NCI-H128 (cell line): ENCODE data around the gene ONECUT3.
A peak's percentile ranks its signal among the peaks of the same experiment; 100 is the strongest.
"Not testable (repeated sequence)": the region's sequence is repeated elsewhere in the genome, so short reads cannot be mapped to it uniquely, and the experiment has no call there.

Experiments used
- DNase-seq: peaks from one replicate; lab custom pipeline; 2025; ENCODE audit not compliant: unreplicated experiment; lab: John Stamatoyannopoulos, UW

ONECUT3 gene

GRCh38 chr19:1790054-1790792 lies 36.9 kb downstream of the ONECUT3 start:
- DNase-seq, result no peak

GRCh38 chr19:1791879-1792278 lies 38.6 kb downstream of the ONECUT3 start:
- DNase-seq, result no peak

- no peak for DNase-seq
Measured at GRCh38 chr19:1794424-1795172, 41.3 kb downstream of the ONECUT3 start.

- DNase-seq, result no peak
Measured at GRCh38 chr19:1796395-1797142, 43.3 kb downstream of the ONECUT3 start.

- not testable (repeated sequence) for DNase-seq
Measured at GRCh38 chr19:1797313-1797712, 44.0 kb downstream of the ONECUT3 start.

- DNase-seq, result no peak
Measured at GRCh38 chr19:1799695-1800342, 46.5 kb downstream of the ONECUT3 start.

- no peak for DNase-seq
Measured at GRCh38 chr19:1804858-1805257, 51.6 kb downstream of the ONECUT3 start.

- no peak for DNase-seq
Measured at GRCh38 chr19:1805401-1806183, 52.3 kb downstream of the ONECUT3 start.

- no peak for DNase-seq
Measured at GRCh38 chr19:1806184-1807029, 53.1 kb downstream of the ONECUT3 start.

- DNase-seq, result no peak
Measured at GRCh38 chr19:1807030-1807694, 53.9 kb downstream of the ONECUT3 start.

GRCh38 chr19:1807695-1808394 lies 54.5 kb downstream of the ONECUT3 start:
- DNase-seq, result no peak

GRCh38 chr19:1808395-1808731 lies 55.1 kb downstream of the ONECUT3 start:
- DNase-seq, result no peak

GRCh38 chr19:1809678-1810077 lies 56.4 kb downstream of the ONECUT3 start:
- no peak for DNase-seq

GRCh38 chr19:1810439-1811160 lies 57.3 kb downstream of the ONECUT3 start:
- DNase-seq, result no peak

- no peak for DNase-seq
Measured at GRCh38 chr19:1811472-1811894, 58.2 kb downstream of the ONECUT3 start.

GRCh38 chr19:1811942-1812425 lies 58.7 kb downstream of the ONECUT3 start, which contains the start of gene ATP8B3:
Gene ATP8B3, minus strand, starts transcription at chr19:1812276. Its CDS starts 540 bp downstream, at chr19:1811736.
- DNase-seq, result no peak

GRCh38 chr19:1812426-1813191 lies 59.3 kb downstream of the ONECUT3 start:
- peak; percentile 52 for DNase-seq
